Kidney (tissue), 14 donors: ENCODE measurements around the gene CDKL4. TPM values are rescaled to one million over a fixed set of nuclear protein-coding genes. Genes with fewer than 3 reads are reported as not detected.

Experiments
- DNase-seq, 5 donors: peaks; one replicate each; pipeline ENCODE4 v3.0.0-alpha.2; 2013 to 2020
- FAIRE-seq: peaks from 2 replicates; lab custom pipeline; 2012; peaks lifted over from hg19 to GRCh38; lab: Jason Lieb, UNC
- H3K27ac ChIP-seq, 2 donors: one replicate each; pipeline ENCODE4 v1.7.0; 2013; ENCODE audit warnings: low read depth in 2 of 2, low read length in 2 of 2, inconsistent platforms in 1 of 2
- H3K27me3 ChIP-seq: one replicate; pipeline ENCODE4 v1.7.1; 2013; ENCODE audit warnings: low read length, inconsistent platforms; ENCODE audit not compliant: control insufficient read depth, insufficient read depth
- H3K36me3 ChIP-seq, 3 donors: one replicate each; pipeline versions ENCODE4 v1.7.0 to v1.7.1; 2013; ENCODE audit warnings: low read length in 3 of 3, control low read depth in 1 of 3, inconsistent platforms in 1 of 3; ENCODE audit not compliant: insufficient read depth in 3 of 3, control insufficient read depth in 2 of 3
- H3K4me1 ChIP-seq, 3 donors: one replicate each; pipeline versions ENCODE4 v1.7.0 to v1.7.1; 2013; ENCODE audit warnings: low read length in 3 of 3, inconsistent platforms in 1 of 3, low read depth in 1 of 3; ENCODE audit not compliant: control insufficient read depth in 2 of 3, insufficient read depth in 2 of 3
- H3K4me3 ChIP-seq, 3 donors: one replicate each; pipeline versions ENCODE4 v1.7.0 to v1.8.1; 2013; ENCODE audit warnings: low read length in 3 of 3, control low read depth in 1 of 3, inconsistent platforms in 1 of 3
- H3K9ac ChIP-seq, 3 donors: one replicate each; pipeline versions ENCODE4 v1.7.0 to v1.7.1; 2013; ENCODE audit warnings: low read length in 3 of 3, control low read depth in 1 of 3, inconsistent platforms in 1 of 3
- H3K9me3 ChIP-seq, 3 donors: one replicate each; pipeline versions ENCODE4 v1.7.0 to v1.7.1; 2013; ENCODE audit warnings: low read length in 3 of 3, control low read depth in 1 of 3, inconsistent platforms in 1 of 3; ENCODE audit not compliant: control insufficient read depth in 2 of 3, insufficient read depth in 1 of 3
- intact Hi-C: fragments of 100-400 bp; cut with DNase I; formaldehyde crosslinking; loops from one replicate; pipeline ENCODE4 v1.11.1; 2022
- polyA plus RNA-seq: library from polyadenylated mRNA; stranded (reverse); fragments of 350-450 nt; fragmentation: Illumina TruSeq; extraction: RNeasy Lipid Tissue Mini Kit (QIAGEN cat#74804); gene quantifications from one replicate; pipeline ENCODE4 v1.2.3, GENCODE V29; 2014; ENCODE audit warnings: low read depth, low replicate concordance; ENCODE audit not compliant: insufficient read depth
- total RNA-seq: library from RNA; stranded (reverse); fragmentation: NEBNext Ultra II Directional; extraction: Animal tissue kit (Norgen Biotek cat#: 25700); gene quantifications from one replicate; pipeline ENCODE4 v1.2.1, GENCODE V29; 2021
- TF ChIP-seq, protein P1 (sequence below): IDR thresholded peaks from 3 replicates; pipeline ENCODE4 v1.5.1; 2012; ENCODE audit warnings: mild to moderate bottlenecking, moderate library complexity, borderline replicate concordance; ENCODE audit not compliant: insufficient read depth; ENCODE audit errors: extremely low read depth
- donor health status: control.
- donor health status: control.
- donor health status: control.
- donor health status: control.
- donor health status: control.
- donor health status: DM: yes; HTN: yes; CAD: no.
- donor health status: Normal renal cell carcinoma (clear cell type).

Gene CDKL4
- total and polyA plus RNA-seq, 2 donors from 2014 or later = 1.2 TPM; not detected in 1

DNA sequence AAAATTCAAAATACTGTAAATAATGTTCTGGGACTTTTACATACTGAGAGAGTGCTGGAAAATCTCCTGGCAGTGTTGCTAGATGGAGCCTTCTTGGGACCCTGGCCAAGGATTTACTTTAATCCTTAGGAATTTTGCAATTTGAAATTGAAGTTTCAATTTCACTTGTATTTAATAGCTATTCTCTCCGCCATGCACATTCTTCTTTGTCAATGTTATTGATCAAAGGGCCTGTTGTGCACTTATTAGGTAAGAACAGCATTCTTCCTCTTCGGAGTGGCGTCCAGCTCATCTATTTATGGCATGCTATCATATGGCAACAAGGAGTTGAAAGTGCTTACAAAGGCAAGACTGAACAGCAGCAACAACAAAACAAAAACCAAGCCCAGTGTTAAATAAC lies 82.8 kb downstream of the CDKL4 start:
- no peak overlapping the region for H3K4me3 ChIP-seq
- intact Hi-C loops = no loop called here
- H3K4me1 ChIP-seq = no peaks in the 10 kb centered on the region
- TF ChIP-seq, protein P1, sequence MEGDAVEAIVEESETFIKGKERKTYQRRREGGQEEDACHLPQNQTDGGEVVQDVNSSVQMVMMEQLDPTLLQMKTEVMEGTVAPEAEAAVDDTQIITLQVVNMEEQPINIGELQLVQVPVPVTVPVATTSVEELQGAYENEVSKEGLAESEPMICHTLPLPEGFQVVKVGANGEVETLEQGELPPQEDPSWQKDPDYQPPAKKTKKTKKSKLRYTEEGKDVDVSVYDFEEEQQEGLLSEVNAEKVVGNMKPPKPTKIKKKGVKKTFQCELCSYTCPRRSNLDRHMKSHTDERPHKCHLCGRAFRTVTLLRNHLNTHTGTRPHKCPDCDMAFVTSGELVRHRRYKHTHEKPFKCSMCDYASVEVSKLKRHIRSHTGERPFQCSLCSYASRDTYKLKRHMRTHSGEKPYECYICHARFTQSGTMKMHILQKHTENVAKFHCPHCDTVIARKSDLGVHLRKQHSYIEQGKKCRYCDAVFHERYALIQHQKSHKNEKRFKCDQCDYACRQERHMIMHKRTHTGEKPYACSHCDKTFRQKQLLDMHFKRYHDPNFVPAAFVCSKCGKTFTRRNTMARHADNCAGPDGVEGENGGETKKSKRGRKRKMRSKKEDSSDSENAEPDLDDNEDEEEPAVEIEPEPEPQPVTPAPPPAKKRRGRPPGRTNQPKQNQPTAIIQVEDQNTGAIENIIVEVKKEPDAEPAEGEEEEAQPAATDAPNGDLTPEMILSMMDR = no peak
- H3K9ac ChIP-seq = no peak overlapping the region
- DNase-seq (no peak), FAIRE-seq (no peak)
- no peak overlapping the region for H3K27ac ChIP-seq
- H3K27me3 ChIP-seq = no peaks in the 10 kb centered on the region
- no peaks in the 10 kb centered on the region for H3K36me3 ChIP-seq
- H3K9me3 ChIP-seq = no peaks in the 10 kb centered on the region

DNA sequence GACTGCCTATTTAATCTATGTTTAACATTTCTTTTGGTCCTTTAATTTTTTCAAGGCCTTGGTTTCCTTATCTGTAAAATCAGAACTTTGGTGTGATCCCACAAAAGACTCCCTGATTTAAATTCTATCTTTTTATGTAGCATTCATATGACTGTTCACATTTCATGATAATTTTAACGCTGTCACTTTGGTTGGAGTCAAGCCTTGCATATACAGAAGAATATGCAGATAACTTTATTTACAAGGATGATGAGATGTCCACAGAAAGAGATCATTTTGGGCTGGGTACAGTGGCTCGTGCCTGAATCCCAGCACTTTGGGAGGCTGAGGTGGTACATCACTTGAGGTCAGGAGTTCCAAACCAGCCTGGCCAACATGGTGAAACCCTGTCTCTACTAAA lies 84.5 kb downstream of the CDKL4 start:
- H3K4me1 ChIP-seq = no peaks in the 10 kb centered on the region
- intact Hi-C loops = no loop called here
- no peaks in the 10 kb centered on the region for H3K27me3 ChIP-seq
- DNase-seq (no peak), FAIRE-seq (no peak)
- no peak overlapping the region for H3K27ac ChIP-seq
- no peaks in the 10 kb centered on the region for H3K36me3 ChIP-seq
- no peak overlapping the region for H3K9ac ChIP-seq
- no peak overlapping the region for H3K4me3 ChIP-seq
- TF ChIP-seq, protein P1 = no peak
- H3K9me3 ChIP-seq = no peaks in the 10 kb centered on the region

DNA sequence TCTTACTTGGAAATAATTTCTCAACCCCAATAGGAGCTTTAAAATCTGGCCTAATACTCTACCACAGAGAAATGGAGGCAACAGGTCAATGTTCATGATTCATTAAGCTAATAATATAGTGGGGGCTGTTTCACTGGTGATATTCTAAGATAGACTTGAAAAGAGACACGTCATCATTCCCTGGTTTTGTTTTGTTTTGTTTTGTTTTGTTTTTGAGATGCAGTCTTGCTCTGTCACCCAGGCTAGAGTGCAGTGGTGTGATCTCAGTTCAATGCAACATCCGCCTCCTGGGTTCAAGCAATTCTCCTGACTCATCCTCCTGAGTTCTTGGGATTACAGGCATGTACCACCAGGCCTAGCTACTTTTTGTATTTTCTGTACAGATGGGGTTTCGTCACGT lies 85.4 kb downstream of the CDKL4 start:
- H3K36me3 ChIP-seq = no peaks in the 10 kb centered on the region
- FAIRE-seq (no peak), DNase-seq (no peak)
- no peaks in the 10 kb centered on the region for H3K27me3 ChIP-seq
- no peak overlapping the region for H3K4me3 ChIP-seq
- no peaks in the 10 kb centered on the region for H3K9me3 ChIP-seq
- TF ChIP-seq, protein P1 = no peak
- H3K9ac ChIP-seq = no peak overlapping the region
- H3K27ac ChIP-seq = no peak overlapping the region
- intact Hi-C loops = no loop called here
- no peaks in the 10 kb centered on the region for H3K4me1 ChIP-seq

DNA sequence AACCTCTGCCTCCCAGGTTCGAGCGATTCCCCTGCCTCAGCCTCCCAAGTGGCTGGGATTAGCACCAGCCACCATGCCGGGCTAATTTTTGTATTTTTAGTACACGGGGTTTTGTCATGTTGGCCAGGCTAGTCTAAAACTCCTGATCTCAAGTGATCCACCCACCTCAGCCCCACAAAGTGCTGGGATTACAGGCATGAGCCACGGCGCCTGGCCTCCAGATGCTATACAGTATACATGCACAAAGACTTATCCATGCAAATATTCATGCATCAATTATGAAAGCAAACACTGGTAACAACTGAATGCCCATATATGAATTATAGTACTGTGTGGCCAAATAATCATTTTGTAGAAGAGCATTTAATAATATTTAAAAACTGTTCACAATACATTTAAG lies 86.9 kb downstream of the CDKL4 start:
- H3K9me3 ChIP-seq = no peaks in the 10 kb centered on the region
- no peaks in the 10 kb centered on the region for H3K27me3 ChIP-seq
- H3K36me3 ChIP-seq = no peaks in the 10 kb centered on the region
- FAIRE-seq (no peak), DNase-seq (no peak)
- TF ChIP-seq, protein P1 = no peak
- no peak overlapping the region for H3K27ac ChIP-seq
- H3K4me1 ChIP-seq = no peaks in the 10 kb centered on the region
- no peak overlapping the region for H3K9ac ChIP-seq
- intact Hi-C loops = no loop called here
- H3K4me3 ChIP-seq = no peak overlapping the region
